Neural cell (in vitro differentiated cells): ENCODE results near the gene TPT1. TPM values are rescaled to one million over a fixed set of nuclear protein-coding genes. Genes with fewer than 3 reads are reported as not detected.
"Not testable (repeated sequence)": the region's sequence is repeated elsewhere in the genome, so short reads cannot be mapped to it uniquely, and the experiment has no call there.

Experiments used
- H2AFZ ChIP-seq: fragments of 200-600, 300-800 bp; sonication (generic), shearing (Covaris generic); 2 replicates; pipeline ENCODE4 v1.6.0; 2014; ENCODE audit warnings: low read depth, mild to moderate bottlenecking, antibody characterized with exemption, low read length, moderate library complexity
- H3F3A ChIP-seq: fragments of 200-600 bp; shearing (Covaris generic); 2 replicates; pipeline ENCODE4 v1.6.1; 2016; ENCODE audit warnings: mild to moderate bottlenecking, moderate library complexity, mixed read lengths, antibody characterized with exemption, low read length; ENCODE audit not compliant: insufficient read depth, poor library complexity, severe bottlenecking
- H3K27ac ChIP-seq: fragments of 200-600, 300-800 bp; sonication (generic), shearing (Covaris generic); 2 replicates; pipeline ENCODE4 v1.5.1; 2014; ENCODE audit warnings: mild to moderate bottlenecking, low read length, moderate library complexity
- H3K27me3 ChIP-seq: fragments of 300-800, 200-600 bp; sonication (generic), shearing (Covaris generic); 2 replicates; pipeline ENCODE4 v1.6.0; 2014; ENCODE audit warnings: mild to moderate bottlenecking, low read depth, low read length, moderate library complexity; ENCODE audit not compliant: insufficient read depth
- H3K36me3 ChIP-seq: fragments of 300-800, 200-600 bp; sonication (generic), shearing (Covaris generic); 2 replicates; pipeline ENCODE4 v1.5.1; 2014; ENCODE audit warnings: mild to moderate bottlenecking, antibody characterized with exemption, low read length, moderate library complexity; ENCODE audit not compliant: insufficient read depth
- H3K4me2 ChIP-seq: fragments of 300-800, 200-600 bp; sonication (generic), shearing (Covaris generic); 2 replicates; pipeline ENCODE4 v1.6.0; 2014; ENCODE audit warnings: mild to moderate bottlenecking, low read length
- H3K4me3 ChIP-seq: fragments of 300-800, 200-600 bp; sonication (generic), shearing (Covaris generic); 2 replicates; pipeline ENCODE4 v1.5.1; 2014; ENCODE audit warnings: mild to moderate bottlenecking, low read length, moderate library complexity
- H3K79me2 ChIP-seq: fragments of 200-600 bp; shearing (Covaris generic); replicated peaks from 2 replicates; pipeline ENCODE4 v1.6.0; 2014; ENCODE audit warnings: mild to moderate bottlenecking, low read length, moderate library complexity; ENCODE audit not compliant: insufficient read depth
- H3K9ac ChIP-seq: fragments of 300-800, 200-600 bp; sonication (generic), shearing (Covaris generic); 2 replicates; pipeline ENCODE4 v1.6.1; 2016; ENCODE audit warnings: mild to moderate bottlenecking, low read length, mixed read lengths
- H3K9me2 ChIP-seq: fragments of 200-600 bp; shearing (Covaris generic); 2 replicates; pipeline ENCODE4 v1.6.1; 2016; ENCODE audit warnings: mild to moderate bottlenecking, low read length, mixed read lengths; ENCODE audit not compliant: insufficient read depth
- H3K9me3 ChIP-seq: fragments of 200-600, 300-800 bp; sonication (generic), shearing (Covaris generic); 2 replicates; pipeline ENCODE4 v1.6.1; 2016; ENCODE audit warnings: mild to moderate bottlenecking, mixed run types, low read length, moderate library complexity, mixed read lengths
- H4K20me1 ChIP-seq: fragments of 200-600 bp; shearing (Covaris generic); 2 replicates; pipeline ENCODE4 v1.6.1; 2016; ENCODE audit warnings: mild to moderate bottlenecking, mixed run types; ENCODE audit not compliant: insufficient read depth
- EP300 ChIP-seq: fragments of 450-650 bp; conservative IDR thresholded peaks from 2 replicates; pipeline ENCODE4 v1.6.1; 2014; ENCODE audit warnings: antibody characterized with exemption, mild to moderate bottlenecking, moderate library complexity; ENCODE audit not compliant: poor library complexity, severe bottlenecking
- EZH2 ChIP-seq: fragments of 200-600, 300-800 bp; shearing (Covaris generic), sonication (generic); IDR thresholded peaks from 2 replicates; pipeline ENCODE4 v1.6.1; 2014; ENCODE audit warnings: antibody characterized with exemption, low read length, borderline replicate concordance, mild to moderate bottlenecking; ENCODE audit not compliant: insufficient read depth, poor library complexity, severe bottlenecking
- MXI1 ChIP-seq: fragments of 450-650 bp; conservative IDR thresholded peaks from 2 replicates; pipeline ENCODE4 v1.6.1; 2014; ENCODE audit warnings: antibody characterized with exemption, mild to moderate bottlenecking; ENCODE audit not compliant: poor library complexity, severe bottlenecking
- POLR2AphosphoS5 ChIP-seq: IDR thresholded peaks from 2 replicates; pipeline ENCODE4 v1.6.1; 2012
- RAD21 ChIP-seq: fragments of 450-650 bp; conservative IDR thresholded peaks from 2 replicates; pipeline ENCODE4 v1.6.1; 2014; ENCODE audit warnings: antibody characterized with exemption, mild to moderate bottlenecking, moderate library complexity
- REST ChIP-seq: IDR thresholded peaks from 2 replicates; pipeline ENCODE4 v1.6.1; 2012; ENCODE audit warnings: borderline replicate concordance
- SMC3 ChIP-seq: fragments of 450-650 bp; conservative IDR thresholded peaks from 2 replicates; pipeline ENCODE4 v1.6.1; 2014; ENCODE audit warnings: antibody characterized with exemption, mild to moderate bottlenecking, moderate library complexity; ENCODE audit not compliant: poor library complexity
- TAF1 ChIP-seq: IDR thresholded peaks from 2 replicates; pipeline ENCODE4 v1.6.1; 2012; ENCODE audit warnings: low read depth
- polyA plus RNA-seq: library from polyadenylated mRNA; depleted of rRNA; stranded (reverse); fragments of >200 nt; gene quantifications from 2 replicates; pipeline ENCODE4 v1.2.3, GENCODE V29; 2014
- TF ChIP-seq, protein P1 (sequence below): fragments of 450-650 bp; IDR thresholded peaks from 2 replicates; pipeline ENCODE4 v1.5.1; 2014; ENCODE audit warnings: antibody characterized with exemption, mild to moderate bottlenecking, moderate library complexity; ENCODE audit not compliant: poor library complexity, severe bottlenecking

The TPT1 gene
- polyA plus RNA-seq, 1 donor from 2014 or later, result 2,071 TPM

GRCh38 chr13:45384474-45385174, 43.6 kb upstream of the TPT1 start:
- H3K9ac ChIP-seq, result no peak overlapping the region
- no peaks in the 10 kb centered on the region for H3K9me3 ChIP-seq
- no peak overlapping the region for H3K4me3 ChIP-seq
- no peak overlapping the region for H3K27ac ChIP-seq
- no peaks in the 10 kb centered on the region for H3K36me3 ChIP-seq
- no peak overlapping the region for H2AFZ ChIP-seq
- H3K27me3 ChIP-seq, result no peaks in the 10 kb centered on the region
- no peaks in the 10 kb centered on the region for H3K79me2 ChIP-seq
- TF ChIP-seq EP300 (no peak), REST (no peak), EZH2 (no peak), SMC3 (no peak), TAF1 (no peak), RAD21 (no peak), MXI1 (no peak)
- TF ChIP-seq, protein P1, sequence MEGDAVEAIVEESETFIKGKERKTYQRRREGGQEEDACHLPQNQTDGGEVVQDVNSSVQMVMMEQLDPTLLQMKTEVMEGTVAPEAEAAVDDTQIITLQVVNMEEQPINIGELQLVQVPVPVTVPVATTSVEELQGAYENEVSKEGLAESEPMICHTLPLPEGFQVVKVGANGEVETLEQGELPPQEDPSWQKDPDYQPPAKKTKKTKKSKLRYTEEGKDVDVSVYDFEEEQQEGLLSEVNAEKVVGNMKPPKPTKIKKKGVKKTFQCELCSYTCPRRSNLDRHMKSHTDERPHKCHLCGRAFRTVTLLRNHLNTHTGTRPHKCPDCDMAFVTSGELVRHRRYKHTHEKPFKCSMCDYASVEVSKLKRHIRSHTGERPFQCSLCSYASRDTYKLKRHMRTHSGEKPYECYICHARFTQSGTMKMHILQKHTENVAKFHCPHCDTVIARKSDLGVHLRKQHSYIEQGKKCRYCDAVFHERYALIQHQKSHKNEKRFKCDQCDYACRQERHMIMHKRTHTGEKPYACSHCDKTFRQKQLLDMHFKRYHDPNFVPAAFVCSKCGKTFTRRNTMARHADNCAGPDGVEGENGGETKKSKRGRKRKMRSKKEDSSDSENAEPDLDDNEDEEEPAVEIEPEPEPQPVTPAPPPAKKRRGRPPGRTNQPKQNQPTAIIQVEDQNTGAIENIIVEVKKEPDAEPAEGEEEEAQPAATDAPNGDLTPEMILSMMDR, result no peak
- H3K9me2 ChIP-seq, result no peaks in the 10 kb centered on the region
- no peaks in the 10 kb centered on the region for H3F3A ChIP-seq
- no peaks in the 10 kb centered on the region for H4K20me1 ChIP-seq
- H3K4me2 ChIP-seq, result no peak overlapping the region

GRCh38 chr13:45382739-45383138, 41.8 kb upstream of the TPT1 start:
- H3K9me3 ChIP-seq, H2AFZ ChIP-seq, H3K4me3 ChIP-seq, H3K9ac ChIP-seq, H4K20me1 ChIP-seq, H3K4me2 ChIP-seq, H3F3A ChIP-seq, H3K36me3 ChIP-seq, H3K27ac ChIP-seq, H3K79me2 ChIP-seq, H3K9me2 ChIP-seq, H3K27me3 ChIP-seq: not testable (repeated sequence)

- no peaks in the 10 kb centered on the region for H4K20me1 ChIP-seq
- H3K9ac ChIP-seq, result no peak overlapping the region
- no peaks in the 10 kb centered on the region for H3K9me3 ChIP-seq
- no peaks in the 10 kb centered on the region for H3F3A ChIP-seq
- no peaks in the 10 kb centered on the region for H3K36me3 ChIP-seq
- no peak overlapping the region for H3K27ac ChIP-seq
- H3K4me2 ChIP-seq, result no peak overlapping the region
- H3K27me3 ChIP-seq, result no peaks in the 10 kb centered on the region
- no peaks in the 10 kb centered on the region for H3K79me2 ChIP-seq
- no peaks in the 10 kb centered on the region for H3K9me2 ChIP-seq
- no peak overlapping the region for H3K4me3 ChIP-seq
- no peak overlapping the region for H2AFZ ChIP-seq
- TF ChIP-seq SMC3, result no peak
- TF ChIP-seq EZH2, result no peak
- TF ChIP-seq, protein P1, result no peak
- no peak for TF ChIP-seq MXI1
- no peak for TF ChIP-seq RAD21
- TF ChIP-seq POLR2AphosphoS5, result no peak
- TF ChIP-seq REST, result no peak
- TF ChIP-seq TAF1, result no peak
- no peak for TF ChIP-seq EP300
Measured at GRCh38 chr13:45381196-45381595, 40.2 kb upstream of the TPT1 start.
